Dermis microvascular lymphatic vessel endothelial cell (primary cell): ENCODE measurements around the gene DNAJC7. TPM values are rescaled to one million over a fixed set of nuclear protein-coding genes. Genes with fewer than 3 reads are reported as not detected.

Experiments
- total RNA-seq: library from RNA; depleted of rRNA; stranded (reverse); fragments of >200 nt; gene quantifications from 2 replicates; pipeline ENCODE4 v1.2.1, GENCODE V29; 2014

Gene DNAJC7
- total RNA-seq, 1 donor from 2014 or later = 59.8 TPM

Other genes starting within 250 kb of the DNAJC7 start
- 207 and 483 TPM in 2 replicates for gene JUP, start 230.7 kb downstream of the DNAJC7 start, total RNA-seq
- gene P3H4, start 205.5 kb downstream of the DNAJC7 start, total RNA-seq = 36.5 and 67.6 TPM in 2 replicates
- 105 and 159 TPM in 2 replicates for gene FKBP10, start 204.4 kb downstream of the DNAJC7 start, total RNA-seq
- 57.8 and 63.1 TPM in 2 replicates for gene NT5C3B, start 181.2 kb downstream of the DNAJC7 start, total RNA-seq
- gene KLHL10, start 179.6 kb downstream of the DNAJC7 start, total RNA-seq = under 0.01 and 0.13 TPM in 2 replicates
- 24.0 and 30.0 TPM in 2 replicates for gene KLHL11, start 152.0 kb downstream of the DNAJC7 start, total RNA-seq
- 205 and 232 TPM in 2 replicates for gene ACLY, start 98.5 kb downstream of the DNAJC7 start, total RNA-seq
- gene ODAD4, start 86.8 kb downstream of the DNAJC7 start, total RNA-seq = 0.13 and 0.25 TPM in 2 replicates
- 46.1 and 63.1 TPM in 2 replicates for gene CNP, start 50.6 kb downstream of the DNAJC7 start, total RNA-seq
- gene NKIRAS2, start 2.7 kb upstream of the DNAJC7 start, total RNA-seq = 32.2 and 45.9 TPM in 2 replicates
- 0.13 and 0.25 TPM in 2 replicates for gene C17orf113, start 33.2 kb upstream of the DNAJC7 start, total RNA-seq
- gene ZNF385C, start 81.0 kb upstream of the DNAJC7 start, total RNA-seq = under 0.01 TPM in 1 of 2 replicates, not detected in the other
- gene DHX58, start 95.3 kb upstream of the DNAJC7 start, total RNA-seq = 3.5 TPM in 2 replicates
- gene KAT2A, start 103.9 kb upstream of the DNAJC7 start, total RNA-seq = 4.5 and 10.0 TPM in 2 replicates
- under 0.01 TPM in 1 of 2 replicates, not detected in the other for gene HSPB9, start 105.4 kb upstream of the DNAJC7 start, total RNA-seq
- 69.6 and 135 TPM in 2 replicates for gene RAB5C, start 137.6 kb upstream of the DNAJC7 start, total RNA-seq
- gene KCNH4, start 163.7 kb upstream of the DNAJC7 start, total RNA-seq = under 0.01 and 0.13 TPM in 2 replicates
- not detected in 2 replicates for gene HCRT, start 168.0 kb upstream of the DNAJC7 start, total RNA-seq
- gene GHDC, start 177.1 kb upstream of the DNAJC7 start, total RNA-seq = 12.1 and 27.6 TPM in 2 replicates